Esophagus squamous epithelium (tissue), 5 donors: Measurements from ENCODE around the gene CEPT1. TPM values are rescaled to one million over a fixed set of nuclear protein-coding genes. Genes with fewer than 3 reads are reported as not detected.

ENCODE experiments used
- DNase-seq: peaks from one replicate; lab custom pipeline; 2025; lab: John Stamatoyannopoulos, UW
- H3K27ac ChIP-seq, 4 donors: fragments of 200-600 bp; sonication (generic); one replicate each; pipeline ENCODE4 v1.5.1; 2016 to 2019; ENCODE audit warnings: mild to moderate bottlenecking in 1 of 4
- H3K27me3 ChIP-seq, 4 donors: fragments of 200-600 bp; sonication (generic); 1 replicate in 3 of 4; 2 replicates in 1 of 4; pipeline versions ENCODE4 v1.5.1 to v1.6.0; 2017 to 2021; ENCODE audit warnings: antibody characterized with exemption in 1 of 4
- H3K36me3 ChIP-seq, 3 donors: fragments of 200-600 bp; sonication (generic); one replicate each; pipeline ENCODE4 v1.5.1; 2016 to 2019
- H3K4me1 ChIP-seq, 3 donors: fragments of 200-600 bp; sonication (generic); one replicate each; pipeline ENCODE4 v1.5.1; 2017 to 2019
- H3K4me3 ChIP-seq, 4 donors: fragments of 200-600 bp; sonication (generic); 1 replicate in 3 of 4; 2 replicates in 1 of 4; pipeline ENCODE4 v1.5.1; 2016 to 2019; ENCODE audit warnings: mild to moderate bottlenecking in 2 of 4, moderate library complexity in 1 of 4
- H3K9me3 ChIP-seq, 3 donors: fragments of 200-600 bp; sonication (generic); one replicate each; pipeline ENCODE4 v1.5.1; 2016 to 2019
- POLR2A ChIP-seq, 4 donors: fragments of 450-650 bp; IDR thresholded peaks; one replicate each; pipeline ENCODE4 v1.6.1; 2017; ENCODE audit warnings: antibody characterized with exemption in 4 of 4, mild to moderate bottlenecking in 4 of 4, moderate library complexity in 3 of 4
- WGBS, 2 donors: methylation state at CpG; one replicate each; pipeline ENCODE4 v1.1.5; 2018; 5-methylcytosine and 5-hydroxymethylcytosine counted together
- intact Hi-C: fragments of 100-400 bp; cut with DNase I; formaldehyde crosslinking; loops from one replicate; pipeline ENCODE4 v1.15.0; 2022
- total RNA-seq, 4 donors: library from RNA; depleted of rRNA; stranded (reverse); fragments of >200 nt; gene quantifications; one replicate each; pipeline ENCODE4 v1.1.0, GENCODE V29; 2016
- TF ChIP-seq, protein P1 (sequence below), 6 experiments: fragments of 450-650 bp in 4 of 6; fragments of 200-600 bp in 2 of 6; sonication (generic) in 2 of 6; IDR thresholded peaks; one replicate each; pipeline ENCODE4 v1.5.1; 2016 to 2019; ENCODE audit warnings: antibody characterized with exemption in 6 of 6, mild to moderate bottlenecking in 4 of 6, moderate library complexity in 4 of 6
- donor health status: DM: yes; HTN: yes; CAD: no.

Gene CEPT1
- total RNA-seq, 4 donors from 2014 or later = 21.4 to 32.4 (median 26.8) TPM

DNA sequence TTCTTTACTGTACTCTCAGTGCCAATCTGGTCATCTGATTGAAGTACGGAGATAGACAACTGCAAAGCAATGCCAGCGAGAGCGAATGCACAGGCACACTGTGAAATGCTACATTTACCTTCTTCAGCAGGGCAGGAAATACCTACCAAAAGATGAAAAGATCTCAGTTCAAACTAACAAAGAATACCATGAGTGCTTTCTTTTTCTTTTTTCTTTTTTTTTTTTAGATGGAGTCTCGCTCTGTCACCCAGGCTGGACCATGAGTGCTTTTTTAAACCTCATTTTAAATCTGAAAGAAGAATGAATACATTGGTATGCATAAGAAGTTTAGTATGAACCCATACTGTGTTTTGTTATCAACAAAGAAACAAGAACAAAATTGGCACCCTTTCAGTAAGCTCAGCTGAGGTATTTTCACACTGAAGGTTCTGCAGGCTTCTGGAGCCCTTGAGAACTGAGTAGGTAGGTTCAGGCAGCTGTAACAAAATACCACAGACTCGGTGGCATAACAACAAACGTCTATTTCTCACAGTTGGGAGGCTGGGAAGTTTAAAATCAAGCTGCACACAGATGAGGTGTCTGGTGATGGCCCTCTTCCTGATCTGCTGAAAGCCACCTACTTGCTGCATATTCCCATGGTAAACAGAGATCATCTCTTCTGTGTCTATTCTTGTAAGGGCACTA, 85.8 kb downstream of the CEPT1 start:
- peaks cover 13 to 49% (median 35%) of the 10 kb centered on the region in 3 donors for H3K4me1 ChIP-seq
- DNase-seq = no peak
- WGBS, 2 donors = 55 to 57% methylated on average over 6 of the region's 6 CpGs
- H3K36me3 ChIP-seq = no peaks in the 10 kb centered on the region
- H3K4me3 ChIP-seq = no peak overlapping the region
- TF ChIP-seq, protein P1, sequence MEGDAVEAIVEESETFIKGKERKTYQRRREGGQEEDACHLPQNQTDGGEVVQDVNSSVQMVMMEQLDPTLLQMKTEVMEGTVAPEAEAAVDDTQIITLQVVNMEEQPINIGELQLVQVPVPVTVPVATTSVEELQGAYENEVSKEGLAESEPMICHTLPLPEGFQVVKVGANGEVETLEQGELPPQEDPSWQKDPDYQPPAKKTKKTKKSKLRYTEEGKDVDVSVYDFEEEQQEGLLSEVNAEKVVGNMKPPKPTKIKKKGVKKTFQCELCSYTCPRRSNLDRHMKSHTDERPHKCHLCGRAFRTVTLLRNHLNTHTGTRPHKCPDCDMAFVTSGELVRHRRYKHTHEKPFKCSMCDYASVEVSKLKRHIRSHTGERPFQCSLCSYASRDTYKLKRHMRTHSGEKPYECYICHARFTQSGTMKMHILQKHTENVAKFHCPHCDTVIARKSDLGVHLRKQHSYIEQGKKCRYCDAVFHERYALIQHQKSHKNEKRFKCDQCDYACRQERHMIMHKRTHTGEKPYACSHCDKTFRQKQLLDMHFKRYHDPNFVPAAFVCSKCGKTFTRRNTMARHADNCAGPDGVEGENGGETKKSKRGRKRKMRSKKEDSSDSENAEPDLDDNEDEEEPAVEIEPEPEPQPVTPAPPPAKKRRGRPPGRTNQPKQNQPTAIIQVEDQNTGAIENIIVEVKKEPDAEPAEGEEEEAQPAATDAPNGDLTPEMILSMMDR (IDR thresholded peaks at IDR 0.05) = no peak
- no peak for TF ChIP-seq POLR2A (IDR thresholded peaks at IDR 0.05)
- no peaks in the 10 kb centered on the region for H3K9me3 ChIP-seq
- intact Hi-C loops = loop anchor here (5.0 to 10.0 kb wide), 2 partner anchors 109 to 171 kb away; no protein-coding TSS in a partner anchor
- no peak overlapping the region for H3K27ac ChIP-seq
- no peaks in the 10 kb centered on the region for H3K27me3 ChIP-seq

DNA sequence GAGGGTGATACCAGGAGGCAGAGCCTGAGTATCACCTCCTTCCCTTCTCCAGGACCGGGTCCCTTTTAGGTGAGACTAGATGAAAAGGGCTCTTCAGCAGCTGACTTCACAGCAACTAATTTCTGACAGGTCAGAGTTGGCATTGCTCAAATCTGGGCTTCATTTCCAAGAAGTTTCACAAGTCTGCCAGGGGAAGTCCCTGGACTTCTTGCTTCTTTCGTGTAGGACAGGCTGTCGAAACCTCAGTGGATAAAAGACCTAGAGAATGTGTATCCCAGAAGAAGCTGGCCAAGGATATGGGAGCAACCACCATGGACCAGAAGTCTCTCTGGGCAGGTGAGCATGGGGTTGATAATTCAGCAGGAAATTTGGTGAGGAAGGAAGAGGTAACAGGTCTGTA, 87.4 kb downstream of the CEPT1 start, which contains the start of gene CHI3L2:
Gene CHI3L2, plus strand, starts transcription at position 280 of the 400 bp plus-strand sequence. Its CDS starts 17 bp downstream, at position 297.
- Histone ChIP-seq H3K9me3 (no peaks in the 10 kb centered on the region), H3K4me3 (no peak within 1 kb of the TSS), H3K27ac (peak within 1 kb of the TSS in 3 of 4 donors; percentile 12 to 68 (median 57)), H3K27me3 (no peaks in the 10 kb centered on the region), H3K36me3 (no peaks in the 10 kb centered on the region), H3K4me1 (peaks cover 3 to 33% (median 26%) of the 10 kb centered on the region in 3 donors)
- intact Hi-C loops = loop anchor here (5.0 to 10.0 kb wide), 2 partner anchors 107 to 170 kb away; no protein-coding TSS in a partner anchor
- TF ChIP-seq, protein P1 (IDR thresholded peaks at IDR 0.05) = no peak
- no peak for TF ChIP-seq POLR2A (IDR thresholded peaks at IDR 0.05)
- DNase-seq = no peak
- 21 to 43% methylated on average over 2 to 3 of the region's 3 CpGs for WGBS, 2 donors

DNA sequence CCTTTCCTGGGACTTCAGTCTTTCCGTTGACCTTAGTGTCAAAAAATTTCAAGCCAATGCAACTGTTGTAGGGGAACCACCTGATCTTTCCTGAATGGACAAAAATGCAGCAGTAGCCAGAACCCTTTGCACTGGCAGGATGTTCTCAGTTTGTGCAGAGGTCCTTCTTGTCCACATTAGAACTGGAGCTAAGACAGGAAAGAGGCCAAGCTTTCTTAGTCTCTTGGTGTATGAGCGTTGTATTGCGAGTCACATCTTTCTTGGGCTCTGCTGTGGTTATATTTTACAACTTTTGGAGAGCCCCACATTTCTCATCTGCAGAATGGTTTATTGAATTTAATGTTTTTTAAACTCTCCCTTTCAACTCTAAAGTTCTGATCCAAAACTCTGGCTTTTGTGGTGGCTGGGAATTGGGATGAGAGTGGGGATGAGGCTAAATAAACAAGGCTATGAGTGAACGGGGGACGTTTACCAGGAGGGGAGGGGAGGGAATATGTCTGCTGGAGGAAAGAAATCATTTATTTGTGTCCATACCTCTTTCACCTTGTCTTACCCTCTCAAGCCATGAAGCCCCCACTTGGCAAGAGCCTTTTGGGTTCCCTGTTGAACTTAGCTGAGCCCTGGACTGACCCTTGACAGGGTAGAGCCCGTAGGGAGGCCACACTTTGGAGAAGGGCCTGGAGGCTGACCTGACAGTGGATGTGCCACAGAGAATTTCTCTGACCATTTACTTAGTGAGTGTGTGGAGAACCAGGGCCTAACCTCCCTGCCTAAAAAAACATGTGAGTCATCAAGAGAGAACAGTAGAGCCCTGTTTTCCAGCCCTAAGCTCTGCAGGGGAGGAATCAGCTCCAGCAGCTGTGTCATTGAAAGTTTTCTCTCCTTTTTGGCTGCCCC, 88.1 kb downstream of the CEPT1 start:
- Histone ChIP-seq H3K27me3 (no peaks in the 10 kb centered on the region), H3K4me3 (no peak overlapping the region), H3K4me1 (peaks cover 0 to 26% (median 20%) of the 10 kb centered on the region in 3 donors), H3K9me3 (no peaks in the 10 kb centered on the region), H3K36me3 (no peaks in the 10 kb centered on the region), H3K27ac (peak overlapping the region in 3 of 4 donors; percentile 12 to 68 (median 57))
- TF ChIP-seq, protein P1 (IDR thresholded peaks at IDR 0.05) = no peak
- TF ChIP-seq POLR2A (IDR thresholded peaks at IDR 0.05) = no peak
- 66 to 85% methylated on average over 5 to 6 of the region's 6 CpGs for WGBS, 2 donors
- intact Hi-C loops = loop anchor here (5.0 to 10.0 kb wide), 2 partner anchors 107 to 169 kb away; no protein-coding TSS in a partner anchor
- DNase-seq = no peak

DNA sequence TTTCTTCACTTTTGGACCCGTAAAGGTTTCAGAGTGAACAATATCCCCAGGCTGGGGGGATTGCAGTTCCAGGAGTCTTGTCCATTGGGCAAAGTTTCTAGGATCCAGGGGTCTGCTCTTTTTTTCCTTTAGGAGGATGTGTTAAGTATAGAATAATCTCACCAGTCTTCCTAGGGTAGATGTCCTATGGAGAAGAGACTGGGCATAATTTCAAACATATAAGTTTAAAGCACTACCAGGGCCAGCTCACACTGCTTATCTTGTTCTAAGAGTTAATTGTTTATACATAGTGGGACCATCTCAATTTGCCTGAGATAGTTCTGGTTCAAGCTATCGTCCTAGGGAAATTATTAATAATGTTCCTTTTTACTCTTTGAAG, 88.7 kb downstream of the CEPT1 start:
- Histone ChIP-seq H3K4me1 (peaks cover 0 to 23% (median 17%) of the 10 kb centered on the region in 3 donors), H3K9me3 (no peaks in the 10 kb centered on the region), H3K27me3 (no peaks in the 10 kb centered on the region), H3K4me3 (no peak overlapping the region), H3K36me3 (no peaks in the 10 kb centered on the region), H3K27ac (peak overlapping the region in 3 of 4 donors; percentile 12 to 57 (median 24))
- no peak for DNase-seq
- WGBS, 2 donors = 55 to 74% methylated on average over 2 of the region's 2 CpGs
- intact Hi-C loops = loop anchor here (5.0 to 10.0 kb wide), 2 partner anchors 106 to 169 kb away; no protein-coding TSS in a partner anchor
- TF ChIP-seq, protein P1 (IDR thresholded peaks at IDR 0.05) = no peak
- no peak for TF ChIP-seq POLR2A (IDR thresholded peaks at IDR 0.05)
